SJSA1 (cell line): ENCODE data around the gene TAMM41. TPM values are rescaled to one million over a fixed set of nuclear protein-coding genes. Genes with fewer than 3 reads are reported as not detected.
"Not testable (repeated sequence)": the region's sequence is repeated elsewhere in the genome, so short reads cannot be mapped to it uniquely, and the experiment has no call there.

Experiments
- DNase-seq, 2 experiments: peaks; one replicate each; pipeline ENCODE4 v3.0.0-alpha.2; 2015 to 2020; ENCODE audit warnings: low spot score in 2 of 2, low read depth in 1 of 2
- H3K27ac ChIP-seq: fragments of 250-450 bp; sonication (Bioruptor Pico); 2 replicates; pipeline ENCODE4 v1.5.1; 2020; ENCODE audit warnings: mild to moderate bottlenecking, moderate library complexity
- H3K27me3 ChIP-seq: fragments of 250-450 bp; sonication (Bioruptor Pico); replicated peaks from 2 replicates; pipeline ENCODE4 v1.5.1; 2020; ENCODE audit warnings: mild to moderate bottlenecking, moderate library complexity
- H3K36me3 ChIP-seq: fragments of 250-450 bp; sonication (Bioruptor Pico); 2 replicates; pipeline ENCODE4 v1.5.1; 2020; ENCODE audit warnings: mild to moderate bottlenecking
- H3K4me1 ChIP-seq: fragments of 250-450 bp; sonication (Bioruptor Pico); replicated peaks from 2 replicates; pipeline ENCODE4 v1.6.1; 2021; ENCODE audit warnings: mild to moderate bottlenecking
- H3K4me3 ChIP-seq: fragments of 250-450 bp; sonication (Bioruptor Pico); 2 replicates; pipeline ENCODE4 v1.5.1; 2020; ENCODE audit warnings: mild to moderate bottlenecking
- H3K9me3 ChIP-seq: fragments of 250-450 bp; sonication (Bioruptor Pico); replicated peaks from 2 replicates; pipeline ENCODE4 v1.5.1; 2020; ENCODE audit warnings: mild to moderate bottlenecking
- total RNA-seq: library from RNA; depleted of rRNA; stranded (reverse); fragments of >200 nt; shearing (Covaris generic); gene quantifications from 2 replicates; pipeline ENCODE4 v1.2.3, GENCODE V29; 2014; rRNA removed

Gene TAMM41, protein sequence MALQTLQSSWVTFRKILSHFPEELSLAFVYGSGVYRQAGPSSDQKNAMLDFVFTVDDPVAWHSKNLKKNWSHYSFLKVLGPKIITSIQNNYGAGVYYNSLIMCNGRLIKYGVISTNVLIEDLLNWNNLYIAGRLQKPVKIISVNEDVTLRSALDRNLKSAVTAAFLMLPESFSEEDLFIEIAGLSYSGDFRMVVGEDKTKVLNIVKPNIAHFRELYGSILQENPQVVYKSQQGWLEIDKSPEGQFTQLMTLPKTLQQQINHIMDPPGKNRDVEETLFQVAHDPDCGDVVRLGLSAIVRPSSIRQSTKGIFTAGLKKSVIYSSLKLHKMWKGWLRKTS
- 4.3 and 8.1 TPM in 2 replicates for total RNA-seq

GRCh38 chr3:11846281-11847266, at the start of gene TAMM41:
Gene TAMM41, minus strand, starts transcription at chr3:11846885. Its CDS starts 249 bp downstream, at chr3:11846636.
- Histone ChIP-seq H3K9me3 (no peaks in the 10 kb centered on the region), H3K4me3 (peak within 1 kb of the TSS; percentile 68), H3K4me1 (peaks cover 12% of the 10 kb centered on the region), H3K27ac (peak within 1 kb of the TSS; percentile 17; the same call in 1 of the 2 replicates), H3K27me3 (peaks cover 2% of the 10 kb centered on the region; the same call in 1 of the 2 replicates), H3K36me3 (peaks cover 18% of the 10 kb centered on the region)
- peak; percentile 67 to 85 for DNase-seq

- Histone ChIP-seq H3K4me1 (no peaks in the 10 kb centered on the region), H3K4me3 (no peak overlapping the region), H3K9me3 (no peaks in the 10 kb centered on the region), H3K36me3 (no peaks in the 10 kb centered on the region), H3K27ac (no peak overlapping the region), H3K27me3 (no peaks in the 10 kb centered on the region)
- no peak for DNase-seq
Measured at GRCh38 chr3:11878837-11879236, 32.2 kb upstream of the TAMM41 start.

DNA sequence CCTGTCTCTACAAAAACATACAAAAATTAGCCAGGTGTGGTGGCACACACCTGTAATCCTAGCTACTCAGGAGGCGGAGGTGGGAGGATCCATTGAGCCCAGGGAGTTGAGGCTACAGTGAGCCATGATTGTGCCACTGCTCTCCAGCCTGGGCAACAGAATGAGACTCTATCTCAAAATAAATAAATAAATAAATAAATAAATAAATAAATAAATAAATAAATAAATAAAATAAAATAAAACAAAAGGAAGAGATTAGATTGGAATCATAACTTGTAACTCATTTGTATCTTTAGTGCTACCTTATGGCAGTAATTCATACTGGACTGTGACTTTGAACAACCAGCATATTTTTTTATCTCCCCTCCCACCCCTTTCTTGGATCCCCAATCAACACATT, 28.0 kb upstream of the TAMM41 start:
- not testable (repeated sequence) for H3K36me3 ChIP-seq, DNase-seq, H3K9me3 ChIP-seq, H3K4me1 ChIP-seq, H3K27me3 ChIP-seq, H3K27ac ChIP-seq, H3K4me3 ChIP-seq

GRCh38 chr3:11863739-11864138, 17.1 kb upstream of the TAMM41 start:
- H3K27me3 ChIP-seq, H3K9me3 ChIP-seq, DNase-seq, H3K4me1 ChIP-seq, H3K4me3 ChIP-seq, H3K36me3 ChIP-seq, H3K27ac ChIP-seq: not testable (repeated sequence)

DNA sequence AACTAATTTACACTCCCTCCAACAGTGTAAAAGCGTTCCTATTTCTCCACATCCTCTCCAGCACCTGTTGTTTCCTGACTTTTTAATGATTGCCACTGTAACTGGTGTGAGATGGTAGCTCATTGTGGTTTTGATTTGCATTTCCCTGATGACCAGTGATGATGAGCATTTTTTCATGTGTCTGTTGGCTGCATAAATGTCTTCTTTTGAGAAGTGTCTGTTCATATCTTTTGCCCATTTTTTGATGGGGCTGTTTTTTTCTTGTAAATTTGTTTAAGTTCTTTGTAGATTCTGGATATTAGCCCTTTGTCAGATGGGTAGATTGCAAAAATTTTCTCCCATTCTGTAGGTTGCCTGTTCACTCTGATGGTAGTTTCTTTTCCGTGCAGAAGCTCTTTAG, 15.9 kb upstream of the TAMM41 start:
- not testable (repeated sequence) for H3K4me1 ChIP-seq, DNase-seq, H3K9me3 ChIP-seq, H3K36me3 ChIP-seq, H3K27ac ChIP-seq, H3K27me3 ChIP-seq, H3K4me3 ChIP-seq

- H3K9me3 ChIP-seq, H3K36me3 ChIP-seq, DNase-seq, H3K27me3 ChIP-seq, H3K4me3 ChIP-seq, H3K4me1 ChIP-seq, H3K27ac ChIP-seq: not testable (repeated sequence)
Measured at GRCh38 chr3:11862145-11862544, 15.5 kb upstream of the TAMM41 start.

DNA sequence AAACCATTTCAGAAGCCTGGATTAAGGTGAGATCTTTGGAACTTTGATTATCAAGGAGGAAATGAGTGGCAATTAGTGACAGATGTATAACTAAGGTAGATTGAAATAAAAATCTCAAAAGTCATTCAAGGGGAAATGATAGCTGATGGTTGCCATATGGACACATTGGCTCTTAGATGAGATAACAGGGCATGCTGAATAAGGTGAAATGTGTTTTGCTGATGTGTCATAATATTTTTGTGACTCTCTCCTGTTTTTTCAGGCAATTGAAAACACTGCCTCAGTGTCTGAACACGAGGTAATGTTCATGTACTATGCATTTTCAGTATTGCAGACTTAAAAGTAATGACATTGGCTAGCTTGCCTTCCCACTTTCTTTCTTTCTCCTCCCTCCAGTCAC, 13.5 kb upstream of the TAMM41 start:
- not testable (repeated sequence) for H3K4me1 ChIP-seq, H3K27me3 ChIP-seq, H3K4me3 ChIP-seq, H3K27ac ChIP-seq, H3K36me3 ChIP-seq, DNase-seq, H3K9me3 ChIP-seq

DNA sequence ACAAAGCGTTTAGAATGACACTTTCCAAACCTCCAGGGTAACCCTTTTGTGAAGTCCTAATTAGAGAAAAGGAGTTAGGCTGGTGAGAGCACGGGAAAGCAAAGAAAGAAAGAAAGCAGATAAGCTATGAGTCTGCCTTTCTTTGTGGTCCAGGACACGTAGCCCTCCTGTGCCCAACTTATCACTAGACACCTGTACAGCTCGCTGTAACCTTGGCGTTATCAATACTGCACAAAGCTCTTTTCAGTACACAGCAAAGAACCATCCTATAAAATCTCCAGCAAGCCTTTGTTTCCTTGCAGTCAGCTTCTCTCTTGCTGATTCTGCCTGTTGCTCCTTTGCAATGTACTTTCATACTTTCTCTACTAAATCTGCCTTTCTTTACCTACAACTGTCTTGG, 6.8 kb upstream of the TAMM41 start:
- DNase-seq, result no peak
- no peaks in the 10 kb centered on the region for H3K4me1 ChIP-seq
- H3K27me3 ChIP-seq, result peaks cover 29% of the 10 kb centered on the region; the same call in 1 of the 2 replicates
- no peak overlapping the region for H3K4me3 ChIP-seq
- no peak overlapping the region for H3K27ac ChIP-seq
- no peaks in the 10 kb centered on the region for H3K36me3 ChIP-seq
- H3K9me3 ChIP-seq, result no peaks in the 10 kb centered on the region

DNA sequence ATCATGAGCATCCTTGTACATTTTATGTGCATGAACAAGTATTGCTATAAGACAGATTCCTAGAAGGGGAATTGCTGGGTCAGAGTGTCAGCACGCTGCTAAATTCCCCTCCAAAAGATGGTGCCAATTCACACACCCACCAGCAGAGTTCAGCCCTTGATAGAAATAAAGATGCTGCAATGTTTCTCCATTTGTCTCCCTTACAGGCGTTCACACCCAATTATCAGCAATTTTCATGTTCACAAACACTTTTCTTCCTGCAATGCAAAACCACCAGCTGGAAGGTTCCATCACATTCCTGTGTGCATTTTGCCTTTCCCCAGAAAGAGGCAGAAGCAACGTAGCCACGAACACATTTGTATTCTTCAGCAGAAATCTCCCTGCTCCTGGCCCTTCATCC, 3.3 kb upstream of the TAMM41 start:
- DNase-seq, result no peak
- Histone ChIP-seq H3K36me3 (0 out of 2 replicates have a peak, but pooled peaks cover 5% of the 10 kb centered on the region), H3K4me3 (no peak overlapping the region), H3K27ac (no peak overlapping the region), H3K4me1 (peaks cover 12% of the 10 kb centered on the region), H3K27me3 (peaks cover 24% of the 10 kb centered on the region; the same call in 1 of the 2 replicates), H3K9me3 (no peaks in the 10 kb centered on the region)

DNA sequence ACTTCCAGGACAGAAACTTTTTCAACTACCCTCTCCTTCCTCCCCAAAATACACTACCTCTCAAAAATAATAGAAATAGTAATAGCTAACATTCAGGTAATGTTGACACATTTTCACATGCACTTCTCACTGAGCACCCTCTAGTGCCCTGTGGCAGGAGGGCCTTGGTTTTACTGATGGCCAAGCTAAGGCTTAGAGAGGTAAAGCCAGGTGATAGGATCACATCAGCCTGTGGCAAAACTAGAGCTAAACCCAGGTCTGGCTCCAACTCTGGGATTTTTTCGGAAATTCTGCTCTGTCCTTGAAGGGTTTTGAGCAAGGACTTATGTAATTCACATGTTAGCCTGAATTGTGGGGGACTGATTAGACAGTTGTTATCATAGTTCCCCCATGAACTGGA, 922 bp upstream of the TAMM41 start:
- Histone ChIP-seq H3K27ac (no peak overlapping the region), H3K27me3 (peaks cover 12% of the 10 kb centered on the region; the same call in 1 of the 2 replicates), H3K4me1 (peaks cover 12% of the 10 kb centered on the region), H3K4me3 (no peak overlapping the region), H3K36me3 (peaks cover 17% of the 10 kb centered on the region), H3K9me3 (no peaks in the 10 kb centered on the region)
- DNase-seq, result no peak

- Histone ChIP-seq H3K4me3 (peak overlapping the region; percentile 68), H3K27me3 (no peaks in the 10 kb centered on the region), H3K4me1 (peaks cover 12% of the 10 kb centered on the region), H3K9me3 (no peaks in the 10 kb centered on the region), H3K27ac (no peak overlapping the region), H3K36me3 (peaks cover 19% of the 10 kb centered on the region)
- DNase-seq, result no peak
Measured at GRCh38 chr3:11845651-11846050, 1.0 kb downstream of the TAMM41 start.

DNA sequence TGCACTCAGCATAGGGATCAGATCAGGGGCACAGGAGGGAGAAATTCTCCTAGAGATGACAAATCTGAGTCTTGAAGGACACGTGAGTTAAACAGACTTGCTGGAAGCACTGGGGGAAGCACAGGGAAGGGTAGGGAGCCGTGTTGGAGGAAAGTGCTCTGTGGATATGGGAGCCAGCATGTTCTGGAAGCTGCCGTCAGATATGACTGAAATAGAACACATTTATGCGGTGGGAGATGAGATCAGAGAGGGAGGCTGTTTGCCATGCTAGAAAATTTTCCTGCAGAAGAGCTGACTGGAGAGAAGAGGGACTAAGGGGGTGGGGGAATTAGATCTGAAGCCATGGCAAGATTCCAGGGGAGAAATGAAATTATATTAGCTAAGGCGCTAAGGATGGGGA, 1.8 kb downstream of the TAMM41 start:
- no peak overlapping the region for H3K4me3 ChIP-seq
- DNase-seq, result no peak

GRCh38 chr3:11835028-11835639, 11.6 kb downstream of the TAMM41 start:
- Histone ChIP-seq H3K4me3 (no peak overlapping the region), H3K9me3 (peaks cover 3% of the 10 kb centered on the region; the same call in 1 of the 2 replicates), H3K27ac (no peak overlapping the region), H3K36me3 (peaks cover 36% of the 10 kb centered on the region), H3K4me1 (no peaks in the 10 kb centered on the region), H3K27me3 (no peaks in the 10 kb centered on the region)
- DNase-seq, result peak in 1 of 2 experiments; percentile 20

More for the DNA sequence above, 1.8 kb downstream of the TAMM41 start:
- Histone ChIP-seq H3K9me3 (peaks cover under 1% of the 10 kb centered on the region; the same call in 1 of the 2 replicates), H3K36me3 (peaks cover 25% of the 10 kb centered on the region), H3K27me3 (no peaks in the 10 kb centered on the region), H3K4me1 (peaks cover 12% of the 10 kb centered on the region), H3K27ac (no peak overlapping the region)
